K562 (cell line): ENCODE measurements around the gene COL11A2. TPM values are rescaled to one million over a fixed set of nuclear protein-coding genes. Genes with fewer than 3 reads are reported as not detected.

Experiments
- ATAC-seq: fragments of 200-7000 bp; cut with Tn5 transposase; 3 replicates; pipeline ENCODE4 v1.9.1; 2020; ENCODE audit warnings: moderate library complexity
- BruUV-seq: library from RNA; stranded (reverse); fragments of 400-500 nt; replicated peaks from 2 replicates; lab custom pipeline; 2021; lab: Mats Ljungman, UMichigan
- CTCF ChIA-PET: fragments of 300-600 bp; formaldehyde crosslinking; extraction: SDS; loops from one replicate; lab custom pipeline; 2021; ENCODE audit warnings: low intra/inter-chr PET ratio; lab: Yijun Ruan, JAX
- POLR2A ChIA-PET: fragments of 300-600, 350-650 bp; sonication (Branson Sonifier 250); formaldehyde crosslinking; extraction: SDS; loops from one replicate; lab custom pipeline; 2021; ENCODE audit warnings: antibody characterized with exemption, inconsistent platforms; lab: Yijun Ruan, JAX
- DNase-seq, 4 experiments: peaks; one replicate each; pipeline versions ENCODE4 v3.0.0 to v3.0.0-alpha.2; 2011 to 2018; ENCODE audit warnings: low spot score in 3 of 4, mixed read lengths in 3 of 4; ENCODE audit errors: extremely low read depth in 1 of 4
- FAIRE-seq: peaks from 2 replicates; lab custom pipeline; 2011; peaks lifted over from hg19 to GRCh38; lab: Jason Lieb, UNC
- H2AFZ ChIP-seq: 2 replicates; pipeline ENCODE4 v1.6.0; 2011; ENCODE audit warnings: low read depth, low read length, control low read depth, inconsistent platforms
- H3K27ac ChIP-seq: fragments of 200-600 bp; 3 replicates; pipeline ENCODE4 v1.8.0; 2011; ENCODE audit warnings: low read depth, mild to moderate bottlenecking, control low read depth, inconsistent platforms, low read length, moderate library complexity, mixed read lengths; ENCODE audit errors: extremely low read depth
- H3K27me3 ChIP-seq, 2 experiments: fragments of 300-600 bp in 1 of 2; 2 replicates in 1 of 2; 3 replicates in 1 of 2; pipeline versions ENCODE4 v1.6.0 to v1.8.0; 2011; ENCODE audit warnings: inconsistent platforms in 2 of 2, low read length in 2 of 2, mild to moderate bottlenecking in 1 of 2, mixed read lengths in 1 of 2, moderate library complexity in 1 of 2; ENCODE audit not compliant: control insufficient read depth in 2 of 2, insufficient read depth in 2 of 2
- H3K36me3 ChIP-seq: fragments of 300-600 bp; 3 replicates; pipeline ENCODE4 v1.8.0; 2011; ENCODE audit warnings: mild to moderate bottlenecking, low read length, inconsistent platforms; ENCODE audit not compliant: control insufficient read depth, insufficient read depth
- H3K4me1 ChIP-seq, 2 experiments: fragments of 200-600 bp in 1 of 2; replicated peaks in 1 of 2; 2 replicates in 1 of 2; 3 replicates in 1 of 2; pipeline versions ENCODE4 v1.5.1 to v1.8.0; 2011; ENCODE audit warnings: inconsistent platforms in 2 of 2, low read length in 2 of 2, mild to moderate bottlenecking in 1 of 2, mixed read lengths in 1 of 2, moderate library complexity in 1 of 2; ENCODE audit not compliant: control insufficient read depth in 2 of 2, insufficient read depth in 2 of 2
- H3K4me2 ChIP-seq: 2 replicates; pipeline ENCODE4 v1.6.1; 2011; ENCODE audit warnings: low read length, control low read depth, inconsistent platforms, mixed read lengths; ENCODE audit not compliant: insufficient read depth
- H3K4me3 ChIP-seq: fragments of 200-600 bp; sonication (generic), shearing (Covaris generic); 2 replicates; pipeline ENCODE4 v1.5.1; 2016; ENCODE audit warnings: control low read depth, inconsistent platforms
- H3K79me2 ChIP-seq: fragments of 200-600 bp; 3 replicates; pipeline ENCODE4 v1.8.0; 2011; ENCODE audit warnings: low read length, inconsistent platforms; ENCODE audit not compliant: control insufficient read depth, insufficient read depth
- H3K9ac ChIP-seq, 2 experiments: 2 replicates each; pipeline versions ENCODE4 v1.6.0 to v1.6.1; 2011; ENCODE audit warnings: low read depth in 2 of 2, low read length in 2 of 2, control low read depth in 1 of 2, inconsistent platforms in 1 of 2, mild to moderate bottlenecking in 1 of 2, mixed read lengths in 1 of 2; ENCODE audit not compliant: insufficient read depth in 1 of 2
- H3K9me1 ChIP-seq: one replicate; pipeline ENCODE4 v1.6.0; 2011; ENCODE audit warnings: inconsistent platforms, mild to moderate bottlenecking, low read length, moderate library complexity; ENCODE audit not compliant: control insufficient read depth, insufficient read depth
- H3K9me3 ChIP-seq: replicated peaks from 2 replicates; pipeline ENCODE4 v1.5.1; 2011; ENCODE audit warnings: low read depth, low read length, inconsistent platforms; ENCODE audit not compliant: control insufficient read depth, insufficient read depth
- H4K20me1 ChIP-seq: replicated peaks from 2 replicates; pipeline ENCODE4 v1.6.1; 2011; ENCODE audit warnings: low read length, inconsistent platforms, mixed read lengths; ENCODE audit not compliant: control insufficient read depth, insufficient read depth
- KLF16 ChIP-seq: IDR thresholded peaks from 2 replicates; pipeline ENCODE4 v1.6.1; 2016; ENCODE audit warnings: antibody characterized with exemption
- MNT ChIP-seq, 2 experiments: fragments of 450-650 bp; conservative IDR thresholded peaks; 2 replicates each; pipeline ENCODE4 v1.6.1; 2017; ENCODE audit warnings: mild to moderate bottlenecking in 2 of 2, moderate library complexity in 2 of 2
- NFE2L1 ChIP-seq: fragments of 450-650 bp; IDR thresholded peaks from 2 replicates; pipeline ENCODE4 v1.6.1; 2016; ENCODE audit warnings: missing genetic modification characterization, low read depth, mild to moderate bottlenecking, missing compliant biosample characterization, moderate library complexity, borderline replicate concordance
- RAD51 ChIP-seq: fragments of 450-650 bp; IDR thresholded peaks from 2 replicates; pipeline ENCODE4 v1.7.1; 2016; ENCODE audit warnings: low read depth, mild to moderate bottlenecking, borderline replicate concordance
- RNF2 ChIP-seq: sonication (generic); IDR thresholded peaks from 2 replicates; pipeline ENCODE4 v1.6.1; 2016
- SAP30 ChIP-seq: fragments of 200-600 bp; sonication (generic); IDR thresholded peaks from 2 replicates; pipeline ENCODE4 v1.6.1; 2012; ENCODE audit warnings: borderline replicate concordance, low read depth, mild to moderate bottlenecking, moderate library complexity, low read length, control low read depth, inconsistent platforms; ENCODE audit not compliant: insufficient read depth, poor library complexity, severe bottlenecking
- SRSF9 ChIP-seq: fragments of 200-400 bp; formaldehyde crosslinking; IDR thresholded peaks from 2 replicates; pipeline ENCODE4 v1.6.1; 2017; ENCODE audit warnings: low read depth, low read length, borderline replicate concordance
- WGBS: fragments of 100-300 bp; shearing (Covaris generic); methylation state at CpG from one replicate; pipeline ENCODE4 v1.1.6; 2016; ENCODE audit warnings: low coverage, mixed read lengths; ENCODE audit not compliant: insufficient coverage; ENCODE audit errors: missing lambda C conversion rate; 5-methylcytosine and 5-hydroxymethylcytosine counted together
- in situ Hi-C: fragments of 300-500 bp; cut with MboI; formaldehyde crosslinking; loops from 4 replicates; pipeline ENCODE4 v1.15.0; 2018; ENCODE audit warnings: inconsistent platforms, mixed read lengths
- intact Hi-C: fragments of 100-400 bp; cut with micrococcal nuclease; formaldehyde crosslinking; loops from 2 replicates; pipeline ENCODE4 v1.14.2; 2022
- polyA plus RNA-seq, 8 experiments: library from polyadenylated mRNA; depleted of rRNA in 4 of 8; stranded (reverse) in 5 of 8; unstranded in 3 of 8; fragments of >200 nt; fragmentation: Nextera tagmentation in 2 of 8; fragmentation: Illumina TruSeq in 1 of 8; extraction: Ambion mirVana in 2 of 8; extraction: Trizol in 1 of 8; gene quantifications; 2 replicates each; pipeline versions ENCODE4 v1.2.1 to v1.2.3, GENCODE V29; 2011 to 2014; ENCODE audit warnings: inconsistent platforms in 1 of 8, missing spikeins in 1 of 8
- total RNA-seq, 7 experiments: library from RNA; depleted of rRNA in 6 of 7; stranded (reverse); fragments of >200 nt in 6 of 7; fragmentation: Illumina TruSeq in 2 of 7; extraction: Trizol in 2 of 7; gene quantifications; 2 replicates each; pipeline versions ENCODE4 v1.2.1 to v1.2.3, GENCODE V29; 2011 to 2021; ENCODE audit warnings: low replicate concordance in 1 of 7

COL11A2 gene
- total and polyA plus RNA-seq, 9 of the 15 experiments (the other 6 are each of a cell fraction or from before 2014, with no cell fraction given): 0.04 to 0.35 (median 0.09) TPM; not detected in 1

DNA sequence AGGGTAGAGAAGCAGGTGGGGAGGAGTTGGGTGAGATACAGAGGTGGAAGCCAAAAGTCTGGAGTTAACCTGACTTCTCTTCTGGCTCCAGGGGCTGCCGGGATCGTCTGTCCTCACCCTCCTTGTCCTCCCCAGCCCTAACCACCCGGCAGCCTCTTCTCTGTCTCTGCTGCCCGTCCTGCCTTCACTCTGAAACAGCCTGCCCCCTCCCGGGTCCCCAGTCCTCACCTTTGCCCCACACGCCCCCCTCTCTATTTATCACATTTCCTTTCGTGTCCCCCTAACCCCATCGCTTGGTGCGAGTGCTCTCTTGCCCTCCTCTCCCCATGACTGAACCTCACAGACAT, 21.7 kb upstream of the COL11A2 start:
- Histone ChIP-seq H3K9me3 (no peaks in the 10 kb centered on the region), H2AFZ (no peak overlapping the region), H4K20me1 (no peaks in the 10 kb centered on the region), H3K4me1 (peaks cover 1 to 34% of the 10 kb centered on the region in 2 experiments; a peak in 2 of 5 replicates), H3K9me1 (no peaks in the 10 kb centered on the region), H3K4me3 (no peak overlapping the region), H3K27ac (no peak overlapping the region), H3K79me2 (peaks cover 3% of the 10 kb centered on the region; the same call in 2 of the 3 replicates), H3K4me2 (no peak overlapping the region), H3K27me3 (peaks cover 5 to 11% of the 10 kb centered on the region in 2 experiments; a peak in 3 of 5 replicates), H3K36me3 (peaks cover 28% of the 10 kb centered on the region; the same call in 2 of the 3 replicates), H3K9ac (peak overlapping the region in 1 of 2 experiments; percentile 69; a peak in 1 of 4 replicates)
- FAIRE-seq (no peak), DNase-seq (peak in 1 of 4 experiments; percentile 23), ATAC-seq (peak; percentile 8)
- ChIA-PET CTCF (no interaction called here), POLR2A (interaction anchor here (1.2 kb wide), 1 partner anchor 34 kb away, joined by 3 read pairs; no protein-coding TSS in a partner anchor)
- in situ Hi-C loops: no loop called here
- TF ChIP-seq SAP30 (no peak), RAD51 (no peak), SRSF9 (no peak), KLF16 (no peak), NFE2L1 (tag) (no peak), RNF2 (no peak), MNT (conservative IDR thresholded peaks at IDR 0.05) (no peak)
- 9% methylated on average over 9 of the region's 9 CpGs for WGBS
- BruUV-seq: no TSS peak
- intact Hi-C loops: no loop called here
